OCI-LY3 (cell line): Measurements from ENCODE around the gene ADARB2.

Experiments used
- CTCF ChIP-seq: fragments of 200-600, 300-600 bp; sonication (generic); IDR thresholded peaks from 2 replicates; pipeline ENCODE4 v1.5.1; 2014; ENCODE audit warnings: antibody characterized with exemption, low read length, low read depth
- EZH2phosphoT487 ChIP-seq: fragments of 200-600 bp; shearing (Covaris generic); IDR thresholded peaks from 2 replicates; pipeline ENCODE4 v1.6.1; 2018; ENCODE audit warnings: antibody characterized with exemption, mixed run types, low read depth

- TF ChIP-seq CTCF (no peak), EZH2phosphoT487 (no peak)
Observed at GRCh38 chr10:1567742-1568495, 169.4 kb downstream of the ADARB2 start.
